DMS53 (cell line): ENCODE results near the gene IPO4.

Source experiments
- DNase-seq: peaks from one replicate; lab custom pipeline; 2025; lab: John Stamatoyannopoulos, UW

IPO4 gene

DNA sequence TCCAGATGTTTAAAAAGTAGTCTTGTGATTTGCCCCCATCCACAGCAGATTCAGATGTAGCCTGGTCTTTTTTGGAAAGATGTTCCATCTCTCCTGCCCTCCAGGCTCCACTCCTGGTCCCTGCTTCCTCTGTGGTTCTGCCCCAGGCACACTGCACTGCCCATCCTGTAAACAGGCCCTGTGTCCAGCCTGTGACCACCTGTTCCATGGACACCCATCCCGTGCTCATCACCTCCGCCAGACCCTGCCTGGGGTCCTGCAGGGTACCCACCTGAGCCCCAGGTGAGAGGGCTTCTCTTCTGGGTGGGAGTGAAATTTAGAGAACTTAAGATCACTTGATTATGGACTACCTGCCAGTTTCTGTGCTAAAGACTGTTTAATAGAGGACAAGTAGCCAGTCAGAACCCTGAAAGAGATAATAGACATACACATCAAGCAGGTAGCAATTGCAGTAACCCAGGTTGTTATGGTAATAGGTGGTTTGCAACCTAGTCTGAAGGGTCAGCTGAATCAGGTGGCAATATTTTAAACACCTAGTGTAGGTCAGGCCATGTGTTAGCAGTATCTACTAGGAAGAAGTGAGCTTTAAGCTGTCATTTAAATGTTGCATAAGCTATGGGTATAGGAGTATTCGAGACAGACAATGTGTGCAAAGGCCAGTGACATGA is 39.2 kb downstream of the IPO4 start:
- DNase-seq: no peak

- DNase-seq: peak; percentile 59
These were observed 40.7 kb downstream of the IPO4 start for GRCh38 chr14:24147761-24148428.

DNA sequence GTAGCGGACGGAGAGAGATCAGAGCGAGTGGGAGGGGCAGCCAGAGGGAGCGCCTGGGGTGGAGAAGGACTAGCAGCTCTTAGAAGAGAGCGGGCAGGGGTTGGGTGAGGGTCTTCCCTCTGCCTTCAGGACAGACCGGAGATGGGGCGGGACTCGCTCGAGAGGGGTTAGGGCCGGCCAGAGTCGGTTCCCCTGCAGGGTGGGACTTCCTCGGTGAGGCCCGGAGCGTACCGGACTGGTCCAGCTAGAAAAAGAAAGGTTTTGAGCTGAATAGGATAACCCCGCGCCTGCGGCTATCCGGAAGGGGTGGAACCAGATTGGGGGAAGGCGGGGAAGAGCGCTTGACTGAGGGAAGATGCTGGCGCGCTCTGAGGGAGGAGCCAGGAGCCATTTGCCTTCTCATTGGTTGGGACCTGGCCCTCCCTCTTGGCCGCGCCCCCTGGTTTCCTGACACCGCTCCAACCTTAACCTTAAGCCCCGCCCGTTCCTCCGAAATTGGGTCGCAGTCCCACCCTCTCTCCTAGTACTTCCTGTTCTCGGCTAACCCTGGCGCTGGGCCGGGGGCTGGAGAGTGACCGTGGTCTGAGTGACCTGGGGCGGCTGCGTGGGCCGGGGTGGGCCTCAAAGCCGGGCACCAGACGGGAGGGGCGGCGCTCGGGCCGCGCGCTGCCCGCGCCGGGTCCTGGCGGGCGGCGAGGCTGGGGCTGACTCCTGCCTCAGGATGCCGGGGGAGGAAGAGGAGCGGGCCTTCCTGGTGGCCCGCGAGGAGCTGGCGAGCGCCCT is 41.4 kb downstream of the IPO4 start, which contains the start of gene RNF31:
RNF31 (plus strand) TSS at position 521 of the 783 bp plus-strand sequence; CDS start at position 722, 201 bp downstream.
- DNase-seq: peak; percentile 97

DNA sequence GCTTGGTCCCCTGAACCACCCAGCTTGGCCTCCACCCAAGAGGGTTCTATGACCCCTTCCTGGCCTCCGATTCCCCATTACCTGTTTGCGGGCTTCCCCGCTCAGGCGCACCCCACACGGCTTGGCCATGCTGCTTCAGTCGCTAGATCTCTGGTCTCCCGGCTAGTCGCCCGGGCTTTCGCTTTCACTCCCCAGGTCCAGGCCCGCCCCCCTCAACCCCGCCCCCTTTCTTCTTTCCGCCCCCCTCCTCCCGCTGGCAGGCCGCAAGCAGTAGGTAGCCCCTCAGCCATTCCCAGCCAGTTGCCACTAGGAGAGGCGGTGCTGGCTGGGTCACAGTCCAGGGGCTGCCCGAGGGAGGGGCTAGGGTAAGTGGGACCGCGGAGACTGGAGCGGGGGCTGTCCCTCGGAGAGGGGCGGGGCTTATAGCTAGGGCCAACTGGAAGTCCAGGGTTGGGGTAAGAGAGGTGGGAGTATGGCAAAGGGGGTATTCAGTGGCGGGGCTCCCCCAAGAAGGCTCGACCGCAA is 42.1 kb downstream of the IPO4 start, which contains the start of gene PSME2:
PSME2 (minus strand) TSS at position 158 of the 525 bp plus-strand sequence; CDS start at position 129, 29 bp downstream.
- peak; percentile 96 for DNase-seq

DNA sequence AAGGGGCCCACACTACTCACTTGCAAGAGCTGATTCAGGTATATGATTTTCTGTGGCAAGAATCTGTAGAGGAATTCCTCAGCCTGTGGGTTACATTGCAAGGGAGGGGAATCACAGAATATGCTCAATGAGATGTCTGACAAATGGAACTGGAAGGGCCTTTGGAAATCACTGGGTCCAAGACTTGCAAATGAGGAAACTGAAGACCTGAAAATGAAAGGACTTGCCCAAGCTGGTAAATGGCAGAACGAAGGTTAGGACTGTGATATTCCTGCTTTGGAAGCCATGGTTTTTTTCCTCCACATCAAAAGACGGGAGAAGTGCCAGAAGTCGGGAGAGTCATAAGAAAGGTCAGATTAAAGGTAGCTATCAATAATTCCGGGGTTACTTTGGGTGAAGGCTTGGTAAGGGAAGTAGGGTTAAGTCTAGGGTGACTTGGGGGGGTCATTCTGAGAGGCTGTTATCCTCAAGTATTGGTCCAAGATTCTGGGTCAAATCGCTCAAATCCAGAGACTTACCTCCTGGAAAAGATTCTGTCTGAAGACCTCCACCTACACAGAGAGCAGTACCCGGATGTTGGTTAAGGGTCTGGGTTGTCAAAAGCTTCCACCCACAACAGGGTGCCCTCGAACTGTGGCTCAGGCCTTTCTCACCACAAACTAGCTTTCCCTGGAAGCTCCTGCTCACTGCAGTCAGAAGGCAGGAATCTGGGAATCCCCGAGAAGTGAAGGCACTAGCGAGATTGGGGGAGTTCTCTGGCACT is 42.7 kb downstream of the IPO4 start:
- DNase-seq: no peak

DNA sequence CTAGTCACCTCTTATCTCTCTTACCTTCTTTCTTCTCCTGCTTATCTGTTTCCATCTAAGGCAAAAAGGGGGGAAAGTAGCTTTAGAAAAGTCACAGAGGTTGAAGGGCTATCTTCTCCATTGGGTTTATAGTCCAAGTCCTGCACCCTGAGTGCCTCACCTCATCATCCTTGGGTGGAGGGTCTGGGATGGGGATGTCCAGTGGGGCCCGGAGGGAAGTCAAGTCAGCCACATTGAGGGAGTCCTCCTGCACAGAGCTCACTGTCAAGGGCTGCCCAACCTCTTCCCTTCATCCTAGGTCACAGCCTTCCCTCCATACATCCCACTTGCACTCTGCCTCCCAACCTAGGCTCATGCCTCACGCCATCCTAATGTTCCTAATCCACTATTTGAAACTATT is 43.4 kb downstream of the IPO4 start:
- no peak for DNase-seq

DNA sequence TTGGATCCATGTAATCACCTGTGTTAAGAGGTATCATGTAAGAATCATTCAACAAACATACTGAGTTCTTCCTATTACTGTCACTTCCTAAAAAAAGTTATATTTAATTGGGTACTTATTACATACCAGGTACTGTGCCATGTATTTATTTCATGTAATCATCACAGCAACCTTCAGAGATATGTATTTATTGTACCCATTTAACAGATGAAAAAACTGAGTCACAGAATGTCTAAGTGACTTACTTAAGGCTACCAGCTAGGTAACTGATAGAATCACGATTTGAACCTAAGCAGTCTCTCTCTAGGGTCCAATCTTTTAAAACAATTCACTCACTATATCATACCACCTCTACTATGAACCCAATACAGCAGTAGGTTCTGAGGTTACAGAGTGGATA is 44.2 kb downstream of the IPO4 start:
- DNase-seq: no peak

- DNase-seq: no peak
These were observed 45.1 kb downstream of the IPO4 start for GRCh38 chr14:24143511-24143910.

- peak; percentile 99 for DNase-seq
These were observed 47.3 kb downstream of the IPO4 start, which contains the start of gene EMC9 for GRCh38 chr14:24141097-24141880. Gene EMC9, minus strand, starts transcription at chr14:24141591. Its CDS starts 287 bp downstream, at chr14:24141304.

DNA sequence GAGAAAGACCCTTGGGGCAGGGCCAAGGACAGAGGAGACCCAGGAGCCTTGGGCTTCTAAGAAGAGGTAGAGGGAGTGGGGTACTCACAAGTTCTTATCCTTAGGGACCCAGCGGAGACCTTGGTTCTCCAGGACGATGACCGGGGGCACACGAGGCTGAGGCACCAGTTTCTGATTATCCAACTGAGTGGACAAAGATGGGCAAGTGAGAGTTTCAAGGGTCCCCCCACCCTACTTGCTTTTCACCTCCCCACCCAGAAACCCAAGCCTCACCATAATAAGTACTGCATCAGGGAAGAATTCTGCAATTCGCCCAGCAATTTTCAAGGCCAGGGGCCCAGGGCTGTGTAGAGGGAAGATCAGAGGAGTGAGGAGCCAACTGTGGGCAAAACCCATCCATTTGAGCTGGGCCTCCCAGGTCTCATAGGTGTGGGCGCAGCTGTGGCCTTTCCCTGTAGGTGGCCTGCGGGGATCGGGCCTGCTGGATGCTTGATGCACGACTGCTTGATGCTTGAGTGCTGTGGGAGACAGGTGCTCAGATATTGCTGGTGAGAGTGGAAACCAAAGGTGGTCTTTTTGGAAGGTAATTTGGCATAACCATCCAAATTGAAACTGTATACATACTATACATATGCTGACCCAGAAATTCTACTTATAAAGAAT is 49.2 kb downstream of the IPO4 start:
- peak; percentile 37 for DNase-seq

DNA sequence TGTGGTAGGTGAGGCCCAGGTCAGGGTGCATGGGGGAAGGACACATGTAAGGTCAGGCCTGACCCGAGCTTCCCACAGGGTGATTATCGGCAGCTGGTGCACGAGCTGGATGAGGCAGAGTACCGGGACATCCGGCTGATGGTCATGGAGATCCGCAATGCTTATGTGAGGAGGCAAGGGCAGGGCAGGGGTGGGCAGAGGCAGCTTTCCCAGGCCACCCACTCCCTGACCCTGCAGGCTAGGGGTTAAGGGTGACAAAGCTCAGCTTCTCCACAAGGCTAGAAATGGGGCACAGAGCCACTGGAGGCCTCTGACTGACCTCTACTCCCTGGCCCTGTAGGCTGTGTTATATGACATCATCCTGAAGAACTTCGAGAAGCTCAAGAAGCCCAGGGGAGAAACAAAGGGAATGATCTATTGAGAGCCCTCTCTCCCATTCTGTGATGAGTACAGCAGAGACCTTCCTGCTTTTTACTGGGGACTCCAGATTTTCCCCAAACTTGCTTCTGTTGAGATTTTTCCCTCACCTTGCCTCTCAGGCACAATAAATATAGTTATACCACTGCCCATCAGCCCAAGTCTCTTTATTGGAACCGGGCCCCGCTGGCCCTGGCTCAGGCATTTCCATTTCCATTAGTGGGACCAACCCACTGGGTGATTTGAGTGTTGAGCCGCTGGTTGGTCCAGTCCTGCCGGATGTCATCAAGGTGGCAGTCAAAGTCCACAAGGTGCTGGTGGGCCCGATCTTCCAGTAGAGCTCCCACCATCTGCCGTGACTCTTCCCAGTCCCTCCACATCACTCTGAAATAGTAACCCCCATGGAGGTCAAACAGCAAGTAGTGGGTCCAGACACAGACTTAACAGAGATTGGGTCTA is 50.0 kb downstream of the IPO4 start:
- DNase-seq: no peak

DNA sequence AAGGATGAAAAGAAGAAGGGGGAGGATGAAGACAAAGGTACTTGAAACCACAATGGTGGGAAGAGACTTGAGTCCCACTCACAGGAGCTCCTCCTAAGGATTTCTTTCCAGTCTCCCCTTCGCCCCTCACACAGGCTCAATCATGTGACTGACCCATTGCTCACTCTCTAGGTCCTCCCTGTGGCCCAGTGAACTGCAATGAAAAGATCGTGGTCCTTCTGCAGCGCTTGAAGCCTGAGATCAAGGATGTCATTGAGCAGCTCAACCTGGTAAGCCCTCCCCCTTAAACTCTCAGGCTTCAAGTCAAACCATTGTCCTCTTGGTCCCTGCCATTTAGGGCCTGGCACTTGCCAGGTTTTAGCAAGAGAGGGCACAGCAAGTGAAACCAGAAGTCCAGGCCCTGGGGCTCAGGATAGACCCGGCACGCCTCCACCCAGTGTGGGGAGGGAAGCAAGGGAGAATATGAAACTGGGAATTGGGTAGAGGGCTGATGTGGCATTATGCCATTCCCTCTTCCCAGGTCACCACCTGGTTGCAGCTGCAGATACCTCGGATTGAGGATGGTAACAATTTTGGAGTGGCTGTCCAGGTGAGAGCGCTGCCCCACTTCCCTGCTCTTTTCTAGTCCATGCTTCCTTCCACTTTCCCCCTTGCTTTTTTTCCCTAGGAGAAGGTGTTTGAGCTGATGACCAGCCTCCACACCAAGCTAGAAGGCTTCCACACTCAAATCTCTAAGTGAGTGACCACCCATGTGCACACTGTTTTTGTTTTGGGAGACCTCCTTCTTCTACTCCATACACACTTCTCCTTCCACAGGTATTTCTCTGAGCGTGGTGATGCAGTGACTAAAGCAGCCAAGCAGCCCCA is 50.9 kb downstream of the IPO4 start:
- no peak for DNase-seq

DNA sequence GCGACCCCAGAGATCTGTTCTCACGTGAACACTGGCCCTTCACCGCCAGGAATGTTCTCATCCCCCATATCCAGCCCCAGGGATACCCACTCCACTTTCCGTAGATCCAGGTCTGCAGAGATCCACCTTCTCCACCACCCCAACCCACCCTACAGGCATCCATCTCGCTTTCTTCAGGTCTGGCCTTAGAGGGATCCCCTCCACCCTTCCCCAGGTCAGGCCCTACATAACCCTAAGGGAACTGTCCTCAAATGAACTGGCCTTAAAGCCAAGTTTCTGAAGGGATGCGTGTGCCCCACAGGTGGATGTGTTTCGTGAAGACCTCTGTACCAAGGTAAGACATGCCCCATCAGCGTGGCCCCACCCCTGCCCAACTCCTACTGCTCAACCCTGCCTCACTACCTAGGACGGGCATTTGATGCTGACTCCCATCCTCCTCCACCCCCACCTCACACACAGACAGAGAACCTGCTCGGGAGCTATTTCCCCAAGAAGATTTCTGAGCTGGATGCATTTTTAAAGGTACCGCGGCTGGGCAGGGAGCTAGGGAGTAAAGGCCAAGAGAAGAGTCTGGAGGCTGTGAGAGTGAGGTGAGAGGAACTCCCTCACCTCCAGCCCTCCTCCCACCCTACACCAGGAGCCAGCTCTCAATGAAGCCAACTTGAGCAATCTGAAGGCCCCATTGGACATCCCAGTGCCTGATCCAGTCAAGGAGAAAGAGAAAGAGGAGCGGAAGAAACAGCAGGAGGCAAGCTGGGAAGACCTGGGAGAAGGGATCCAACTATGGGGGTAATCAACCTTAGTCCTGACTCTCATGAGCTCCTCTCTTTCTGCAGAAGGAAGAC is 51.7 kb downstream of the IPO4 start:
- peak; percentile 19 for DNase-seq

DNA sequence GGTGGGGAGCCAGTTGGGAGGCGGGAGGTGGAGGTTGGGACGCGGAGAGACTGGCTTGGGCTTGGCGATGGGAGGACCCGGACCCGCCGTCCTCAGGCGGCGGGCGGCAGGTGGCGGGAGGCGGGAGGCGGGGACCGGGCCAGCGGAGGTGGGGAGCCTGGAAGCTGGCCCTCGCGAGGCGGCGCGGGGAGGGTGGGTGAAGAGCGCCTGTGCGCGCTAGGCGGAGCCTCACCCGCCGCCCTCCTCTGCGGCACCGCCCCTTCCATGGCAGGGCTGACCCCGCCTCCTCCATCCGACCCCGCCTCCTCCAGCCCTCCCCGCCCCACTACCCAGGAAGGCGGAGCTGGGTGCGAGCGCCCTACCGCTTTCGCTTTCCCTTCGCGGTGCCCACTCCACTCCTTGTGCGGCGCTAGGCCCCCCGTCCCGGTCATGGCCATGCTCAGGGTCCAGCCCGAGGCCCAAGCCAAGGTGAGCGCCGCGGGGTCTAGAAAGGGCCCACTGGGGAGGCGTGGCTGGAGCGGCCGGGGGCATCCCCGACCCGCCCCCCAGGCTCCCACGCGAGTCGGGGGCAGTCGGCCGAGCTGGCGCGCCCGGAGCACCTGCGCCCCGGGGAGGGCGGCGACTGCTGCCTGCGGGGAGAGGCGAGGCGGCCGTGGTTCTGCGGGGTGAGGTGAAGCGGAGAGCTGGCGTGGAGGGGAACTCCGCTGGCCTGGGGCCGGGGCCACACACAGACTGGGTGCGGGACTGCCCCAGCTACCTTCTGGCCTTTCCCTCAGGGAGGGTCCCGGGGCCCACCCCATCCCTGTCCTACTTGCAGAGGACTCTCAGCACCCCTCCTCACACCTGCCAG is 52.6 kb downstream of the IPO4 start, which contains the start of gene PSME1:
PSME1 (plus strand) TSS at position 361 of the 850 bp plus-strand sequence; CDS start at position 430, 69 bp downstream.
- peak; percentile 95 for DNase-seq

DNA sequence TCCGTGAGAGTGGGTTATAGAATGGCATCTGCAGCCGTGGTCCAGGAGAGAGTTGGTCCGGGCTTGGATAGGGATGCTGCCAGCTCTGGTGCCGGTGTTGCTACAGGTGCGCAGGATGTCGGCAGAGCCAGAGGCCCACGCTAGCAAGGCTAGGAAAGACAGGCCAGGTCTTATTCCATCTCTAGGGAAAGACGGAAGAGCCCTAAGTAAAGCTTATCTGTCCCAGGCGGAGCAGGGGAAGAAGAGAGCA is 53.1 kb downstream of the IPO4 start:
- no peak for DNase-seq

GRCh38 chr14:24133735-24134134 is 54.9 kb downstream of the IPO4 start:
- no peak for DNase-seq

DNA sequence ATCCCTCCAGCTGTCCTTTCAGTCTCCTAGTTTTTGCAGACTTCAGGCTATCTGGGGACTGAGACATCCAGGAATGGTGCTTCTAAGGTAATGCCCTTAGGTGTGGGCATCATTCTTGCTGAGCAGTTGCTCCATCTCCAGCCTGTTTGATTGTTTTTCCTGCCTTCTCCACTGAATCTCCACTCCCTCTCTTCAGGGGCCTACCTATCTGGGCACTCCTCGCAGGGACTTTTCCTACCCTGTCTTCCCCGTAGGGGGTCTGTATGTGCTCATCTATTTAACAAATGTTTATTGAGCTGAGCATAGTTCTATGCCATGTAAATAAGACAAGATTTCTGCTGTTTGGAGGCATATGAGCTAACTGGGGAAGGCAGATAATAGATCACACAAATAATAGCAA is 55.6 kb downstream of the IPO4 start:
- DNase-seq: no peak
